K562 (cell line): ENCODE measurements around the gene KCTD11. TPM values are rescaled to one million over a fixed set of nuclear protein-coding genes. Genes with fewer than 3 reads are reported as not detected.

Experiments used
- EP400 ChIP-seq: fragments of 450-650 bp; IDR thresholded peaks from 2 replicates; pipeline ENCODE4 v1.6.1; 2017; ENCODE audit warnings: antibody characterized with exemption, mild to moderate bottlenecking, moderate library complexity
- FIP1L1 ChIP-seq: fragments of 200-400 bp; formaldehyde crosslinking; IDR thresholded peaks from 2 replicates; pipeline ENCODE4 v1.6.1; 2018; ENCODE audit warnings: mild to moderate bottlenecking, low read depth, low read length; ENCODE audit not compliant: poor library complexity, severe bottlenecking
- FOXJ2 ChIP-seq: fragments of 200-800 bp; sonication (Bioruptor generic); IDR thresholded peaks from 2 replicates; pipeline ENCODE4 v1.6.1; 2016; ENCODE audit warnings: missing genetic modification characterization, missing compliant biosample characterization
- MAFK ChIP-seq: IDR thresholded peaks from 2 replicates; pipeline ENCODE4 v1.6.1; 2011; ENCODE audit warnings: low read length, improper control_type of control experiment
- MED1 ChIP-seq: sonication (generic); formaldehyde crosslinking; IDR thresholded peaks from 2 replicates; pipeline ENCODE4 v1.8.1; 2023; ENCODE audit warnings: missing genetic modification reagents, borderline replicate concordance
- MITF ChIP-seq: IDR thresholded peaks from 2 replicates; pipeline ENCODE4 v1.6.1; 2014; ENCODE audit warnings: antibody characterized with exemption
- RBFOX2 ChIP-seq: fragments of 200-400 bp; formaldehyde crosslinking; IDR thresholded peaks from 2 replicates; pipeline ENCODE4 v1.6.1; 2017; ENCODE audit warnings: low read depth, mild to moderate bottlenecking, low read length, moderate library complexity
- RERE ChIP-seq: sonication (generic); formaldehyde crosslinking; IDR thresholded peaks from 2 replicates; pipeline ENCODE4 v1.8.0; 2023; ENCODE audit warnings: missing genetic modification reagents, mild to moderate bottlenecking, borderline replicate concordance
- SIN3A ChIP-seq, 2 experiments: fragments of 150-350 bp in 1 of 2; IDR thresholded peaks; 2 replicates each; pipeline ENCODE4 v1.6.1; 2011 to 2016; ENCODE audit warnings: borderline replicate concordance in 2 of 2, low read depth in 2 of 2, low read length in 2 of 2, mild to moderate bottlenecking in 2 of 2, moderate library complexity in 2 of 2; ENCODE audit not compliant: control insufficient read depth in 1 of 2
- TBP ChIP-seq: optimal IDR thresholded peaks from 2 replicates; pipeline ENCODE3; 2011; ENCODE audit warnings: low read depth, low read length, improper control_type of control experiment
- ZNF586 ChIP-seq: fragments of 450-650 bp; formaldehyde crosslinking; conservative IDR thresholded peaks from 2 replicates; pipeline ENCODE4 v1.4.0; 2020; ENCODE audit warnings: mild to moderate bottlenecking, moderate library complexity
- ZNF79 ChIP-seq: fragments of 250-450 bp; sonication (Bioruptor Pico); IDR thresholded peaks from 2 replicates; pipeline ENCODE4 v1.4.0; 2020; ENCODE audit warnings: low read depth, mild to moderate bottlenecking, moderate library complexity
- polyA plus RNA-seq, 8 experiments: library from polyadenylated mRNA; depleted of rRNA in 4 of 8; stranded (reverse) in 5 of 8; unstranded in 3 of 8; fragments of >200 nt; fragmentation: Nextera tagmentation in 2 of 8; fragmentation: Illumina TruSeq in 1 of 8; extraction: Ambion mirVana in 2 of 8; extraction: Trizol in 1 of 8; gene quantifications; 2 replicates each; pipeline versions ENCODE4 v1.2.1 to v1.2.3, GENCODE V29; 2011 to 2014; ENCODE audit warnings: inconsistent platforms in 1 of 8, missing spikeins in 1 of 8
- total RNA-seq, 7 experiments: library from RNA; depleted of rRNA in 6 of 7; stranded (reverse); fragments of >200 nt in 6 of 7; fragmentation: Illumina TruSeq in 2 of 7; extraction: Trizol in 2 of 7; gene quantifications; 2 replicates each; pipeline versions ENCODE4 v1.2.1 to v1.2.3, GENCODE V29; 2011 to 2021; ENCODE audit warnings: low replicate concordance in 1 of 7
- TF ChIP-seq, protein P1 (sequence below): sonication (generic); formaldehyde crosslinking; IDR thresholded peaks from 2 replicates; pipeline ENCODE4 v1.5.0; 2020; ENCODE audit warnings: missing genetic modification reagents

The KCTD11 gene
- total and polyA plus RNA-seq, 9 of the 15 experiments (the other 6 are each of a cell fraction or from before 2014, with no cell fraction given): 0.01 to 3.2 (median 2.5) TPM; not detected in 1

DNA sequence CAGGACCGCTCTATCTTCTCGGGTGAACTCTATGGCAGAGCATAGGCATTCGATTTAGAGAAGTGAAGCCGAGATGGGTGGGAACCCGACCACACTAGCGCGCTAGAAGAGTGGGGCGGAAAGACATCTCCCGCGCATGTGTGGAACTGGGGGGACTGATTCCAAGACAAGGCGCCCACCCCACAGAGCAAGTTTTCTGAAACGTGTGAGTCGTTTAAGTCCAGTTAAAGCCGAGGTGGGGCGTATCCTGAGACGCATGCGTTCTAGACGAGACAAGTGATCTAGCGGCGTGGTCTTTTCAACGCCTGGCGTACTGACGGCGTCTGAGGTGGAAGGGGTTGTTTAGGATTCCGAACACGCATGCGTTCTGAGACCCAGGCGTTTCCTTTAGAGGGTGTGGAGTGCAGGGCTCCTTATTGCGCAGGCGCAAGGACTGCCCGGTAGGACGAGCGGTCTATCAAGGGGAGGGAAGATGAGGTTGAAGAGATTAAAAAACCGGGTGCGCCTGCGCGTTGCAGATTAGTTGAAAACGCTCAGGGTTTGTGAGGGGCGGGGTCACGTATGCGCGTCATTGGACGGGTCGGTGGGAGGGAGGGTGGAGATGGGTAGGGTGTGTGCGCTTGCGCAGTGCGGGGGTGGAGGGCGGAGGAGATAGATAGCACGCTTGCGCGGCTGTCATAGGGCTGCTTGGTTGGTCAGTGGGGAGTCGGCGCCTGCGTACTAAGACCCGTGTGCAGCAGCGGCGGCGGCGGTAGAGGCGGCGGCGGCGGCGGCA, 44.9 kb upstream of the KCTD11 start, which contains the start of gene EIF5A (continued):
- TF ChIP-seq MAFK (no peak), TBP (peak; percentile 58), RERE (no peak), EP400 (peak; percentile 84), MITF (no peak), FOXJ2 (tag) (no peak), FIP1L1 (no peak), SIN3A (IDR thresholded peaks at IDR 0.05; ENCODE audit: borderline replicate concordance in 2 of 2, control insufficient read depth in 1 of 2, low read depth in 2 of 2, low read length in 2 of 2) (peak in 1 of 2 experiments; percentile 34; a peak in 1 of 4 replicates), MED1 (no peak), ZNF586 (CRISPR knock-in tag) (no peak), RBFOX2 (peak; percentile 81), ZNF79 (CRISPR knock-in tag) (no peak)
- TF ChIP-seq, protein P1, sequence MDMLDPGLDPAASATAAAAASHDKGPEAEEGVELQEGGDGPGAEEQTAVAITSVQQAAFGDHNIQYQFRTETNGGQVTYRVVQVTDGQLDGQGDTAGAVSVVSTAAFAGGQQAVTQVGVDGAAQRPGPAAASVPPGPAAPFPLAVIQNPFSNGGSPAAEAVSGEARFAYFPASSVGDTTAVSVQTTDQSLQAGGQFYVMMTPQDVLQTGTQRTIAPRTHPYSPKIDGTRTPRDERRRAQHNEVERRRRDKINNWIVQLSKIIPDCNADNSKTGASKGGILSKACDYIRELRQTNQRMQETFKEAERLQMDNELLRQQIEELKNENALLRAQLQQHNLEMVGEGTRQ (CRISPR knock-in tag): no peak
